ENCODE results near the gene USP40.

DNA sequence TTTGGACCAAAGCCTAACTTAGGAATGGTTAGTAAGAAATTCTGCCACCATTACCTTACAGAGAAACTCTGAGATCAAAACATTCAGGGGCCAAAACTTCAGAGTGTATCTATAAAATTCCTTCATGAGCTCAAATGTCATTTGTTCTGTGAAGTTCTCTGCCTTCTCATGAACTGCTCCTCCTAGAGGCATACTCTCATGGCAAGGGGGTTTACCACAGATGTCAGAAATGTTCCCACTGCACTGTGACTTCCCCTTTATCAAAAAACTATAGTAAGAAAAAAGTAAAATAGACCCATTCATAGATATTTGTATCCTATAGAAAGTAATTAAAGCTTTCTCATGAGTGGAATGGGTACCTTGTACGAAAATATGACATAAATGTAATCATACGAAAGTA is 68.5 kb downstream of the USP40 start:
- no peak for TF ChIP-seq EZH2 (IDR thresholded peaks at IDR 0.05; ENCODE audit: borderline replicate concordance, low read depth, low read length, severe bottlenecking)
- no peak for TF ChIP-seq CTCF (IDR thresholded peaks at IDR 0.05; ENCODE audit: borderline replicate concordance, extremely low read depth, low read length, poor library complexity, severe bottlenecking)
